Endothelial cell of umbilical vein (primary cell): Measurements from ENCODE around the gene CRYBG2. TPM values are rescaled to one million over a fixed set of nuclear protein-coding genes. Genes with fewer than 3 reads are reported as not detected.

Experiments used
- BruUV-seq: library from RNA; stranded (reverse); fragments of 400-500 nt; replicated peaks from 2 replicates; lab custom pipeline; 2021; lab: Mats Ljungman, UMichigan
- CTCF ChIA-PET: fragments of 300-600, 350-600 bp; sonication (Branson Sonifier 250); formaldehyde crosslinking; loops from one replicate; lab custom pipeline; 2021; ENCODE audit warnings: antibody characterized with exemption, inconsistent platforms; lab: Charles Lee
- POLR2A ChIA-PET: fragments of 300-600, 350-600 bp; sonication (Branson Sonifier 250); formaldehyde crosslinking; loops from one replicate; lab custom pipeline; 2021; ENCODE audit warnings: antibody characterized with exemption, inconsistent platforms; lab: Charles Lee
- DNase-seq: peaks from one replicate; pipeline ENCODE4 v3.0.0-alpha.2; 2011; ENCODE audit warnings: low read depth, low spot score
- FAIRE-seq: peaks from 2 replicates; lab custom pipeline; 2011; peaks lifted over from hg19 to GRCh38; lab: Jason Lieb, UNC
- H2AFZ ChIP-seq: 2 replicates; pipeline ENCODE4 v1.6.0; 2012; ENCODE audit warnings: low read depth, low read length, control low read depth, inconsistent platforms
- H3K27ac ChIP-seq: 2 replicates; pipeline ENCODE4 v1.5.1; 2011; ENCODE audit warnings: low read depth, mild to moderate bottlenecking, control low read depth, low read length, moderate library complexity; ENCODE audit not compliant: insufficient read depth
- H3K27me3 ChIP-seq, 2 experiments: 2 replicates each; pipeline versions ENCODE4 v1.6.0 to v1.6.1; 2011; ENCODE audit warnings: low read length in 2 of 2, mixed read lengths in 1 of 2; ENCODE audit not compliant: control insufficient read depth in 2 of 2, insufficient read depth in 2 of 2
- H3K36me3 ChIP-seq, 2 experiments: 2 replicates in 1 of 2; 3 replicates in 1 of 2; pipeline ENCODE4 v1.5.1; 2011; ENCODE audit warnings: low read length in 2 of 2, mild to moderate bottlenecking in 1 of 2, moderate library complexity in 1 of 2; ENCODE audit not compliant: control insufficient read depth in 2 of 2, insufficient read depth in 2 of 2; ENCODE audit errors: extremely low read depth in 1 of 2
- H3K4me1 ChIP-seq: 3 replicates; pipeline ENCODE4 v1.5.1; 2011; ENCODE audit warnings: mild to moderate bottlenecking, low read length; ENCODE audit not compliant: control insufficient read depth, insufficient read depth; ENCODE audit errors: extremely low read depth
- H3K4me2 ChIP-seq: 2 replicates; pipeline ENCODE4 v1.6.1; 2011; ENCODE audit warnings: low read length, control low read depth, mixed read lengths; ENCODE audit not compliant: insufficient read depth
- H3K4me3 ChIP-seq, 3 experiments: fragments of 200-600 bp in 1 of 3; sonication (generic), shearing (Covaris generic) in 1 of 3; replicated peaks in 1 of 3; 2 replicates each; pipeline ENCODE4 v1.5.1; 2011 to 2016; ENCODE audit warnings: control low read depth in 3 of 3, low read length in 3 of 3, mild to moderate bottlenecking in 2 of 3, inconsistent platforms in 1 of 3, low read depth in 1 of 3, moderate library complexity in 1 of 3; ENCODE audit not compliant: insufficient read depth in 1 of 3
- H3K79me2 ChIP-seq: 2 replicates; pipeline ENCODE4 v1.6.0; 2012; ENCODE audit warnings: low read length, inconsistent platforms; ENCODE audit not compliant: control insufficient read depth, insufficient read depth
- H3K9ac ChIP-seq: replicated peaks from 2 replicates; pipeline ENCODE3; 2011; ENCODE audit warnings: low read length, control low read depth; ENCODE audit not compliant: insufficient read depth; ENCODE audit errors: extremely low read depth
- H3K9me1 ChIP-seq: replicated peaks from 3 replicates; pipeline ENCODE4 v1.6.0; 2011; ENCODE audit warnings: mild to moderate bottlenecking, low read length; ENCODE audit not compliant: control insufficient read depth, insufficient read depth; ENCODE audit errors: extremely low read depth
- H3K9me3 ChIP-seq: replicated peaks from 2 replicates; pipeline ENCODE4 v1.5.1; 2012; ENCODE audit warnings: low read length, inconsistent platforms; ENCODE audit not compliant: control insufficient read depth, insufficient read depth
- H4K20me1 ChIP-seq: replicated peaks from 2 replicates; pipeline ENCODE3; 2011; ENCODE audit warnings: mild to moderate bottlenecking, low read length; ENCODE audit not compliant: control insufficient read depth, insufficient read depth; ENCODE audit errors: extremely low read depth
- EZH2 ChIP-seq: IDR thresholded peaks from 2 replicates; pipeline ENCODE4 v1.6.1; 2012; ENCODE audit warnings: borderline replicate concordance, low read depth, mild to moderate bottlenecking, moderate library complexity, low read length, inconsistent platforms; ENCODE audit not compliant: severe bottlenecking
- FOS ChIP-seq: IDR thresholded peaks from 2 replicates; pipeline ENCODE4 v1.6.1; 2011; ENCODE audit warnings: mild to moderate bottlenecking, low read length, moderate library complexity, borderline replicate concordance; ENCODE audit not compliant: insufficient read depth
- GATA2 ChIP-seq: IDR thresholded peaks from 2 replicates; pipeline ENCODE4 v1.7.0; 2011; ENCODE audit warnings: low read depth, mild to moderate bottlenecking, moderate library complexity, mixed read lengths, low read length; ENCODE audit not compliant: insufficient read length, insufficient read depth
- JUN ChIP-seq: IDR thresholded peaks from 2 replicates; pipeline ENCODE4 v1.6.1; 2011; ENCODE audit warnings: borderline replicate concordance, low read depth; ENCODE audit not compliant: insufficient read length, insufficient read depth
- MYC ChIP-seq: IDR thresholded peaks from one replicate; pipeline ENCODE4 v1.6.1; 2011; ENCODE audit warnings: mild to moderate bottlenecking, low read depth, low read length
- POLR2A ChIP-seq: IDR thresholded peaks from 2 replicates; pipeline ENCODE4 v1.6.1; 2012; ENCODE audit warnings: low read depth, mild to moderate bottlenecking, control low read depth, low read length
- POLR2AphosphoS5 ChIP-seq: IDR thresholded peaks from 2 replicates; pipeline ENCODE4 v1.6.1; 2012; ENCODE audit warnings: low read depth, mild to moderate bottlenecking, control low read depth, low read length, moderate library complexity; ENCODE audit not compliant: insufficient read depth
- dilution Hi-C: fragments of 300-500 bp; cut with MboI; formaldehyde crosslinking; loops from one replicate; pipeline ENCODE4 v1.15.0; 2019; ENCODE audit warnings: low sequenced_read_pairs; ENCODE audit not compliant: extremely low pct_ligation_motif_present
- intact Hi-C: fragments of 100-400 bp; cut with micrococcal nuclease; formaldehyde crosslinking; loops from one replicate; pipeline ENCODE4 v1.10.0; 2022
- polyA plus RNA-seq, 4 experiments: library from polyadenylated mRNA; depleted of rRNA in 3 of 4; stranded (reverse) in 3 of 4; unstranded in 1 of 4; fragments of >200 nt; gene quantifications; 2 replicates each; pipeline versions ENCODE4 v1.2.1 to v1.2.3, GENCODE V29; 2011 to 2012; ENCODE audit warnings: missing spikeins in 1 of 4
- total RNA-seq: library from RNA; stranded (reverse); gene quantifications from 2 replicates; pipeline ENCODE4 v1.2.3, GENCODE V29; 2021
- TF ChIP-seq, protein P1 (sequence below): IDR thresholded peaks from 2 replicates; pipeline ENCODE4 v1.6.1; 2011; ENCODE audit not compliant: insufficient read depth, insufficient read length
- TF ChIP-seq, protein P2 (sequence below), 2 donors: IDR thresholded peaks; 1 replicate in 1 of 2; 2 replicates in 1 of 2; pipeline ENCODE4 v1.5.1; 2011; ENCODE audit warnings: low read length in 2 of 2, mild to moderate bottlenecking in 2 of 2, moderate library complexity in 2 of 2, control low read depth in 1 of 2, inconsistent platforms in 1 of 2, low read depth in 1 of 2; ENCODE audit not compliant: insufficient read depth in 1 of 2; ENCODE audit errors: extremely low read depth in 1 of 2

CRYBG2 gene
- total and polyA plus RNA-seq, 2 donors (not counting 3 experiments of a cell fraction or from before 2014, with no cell fraction given), result not detected

DNA sequence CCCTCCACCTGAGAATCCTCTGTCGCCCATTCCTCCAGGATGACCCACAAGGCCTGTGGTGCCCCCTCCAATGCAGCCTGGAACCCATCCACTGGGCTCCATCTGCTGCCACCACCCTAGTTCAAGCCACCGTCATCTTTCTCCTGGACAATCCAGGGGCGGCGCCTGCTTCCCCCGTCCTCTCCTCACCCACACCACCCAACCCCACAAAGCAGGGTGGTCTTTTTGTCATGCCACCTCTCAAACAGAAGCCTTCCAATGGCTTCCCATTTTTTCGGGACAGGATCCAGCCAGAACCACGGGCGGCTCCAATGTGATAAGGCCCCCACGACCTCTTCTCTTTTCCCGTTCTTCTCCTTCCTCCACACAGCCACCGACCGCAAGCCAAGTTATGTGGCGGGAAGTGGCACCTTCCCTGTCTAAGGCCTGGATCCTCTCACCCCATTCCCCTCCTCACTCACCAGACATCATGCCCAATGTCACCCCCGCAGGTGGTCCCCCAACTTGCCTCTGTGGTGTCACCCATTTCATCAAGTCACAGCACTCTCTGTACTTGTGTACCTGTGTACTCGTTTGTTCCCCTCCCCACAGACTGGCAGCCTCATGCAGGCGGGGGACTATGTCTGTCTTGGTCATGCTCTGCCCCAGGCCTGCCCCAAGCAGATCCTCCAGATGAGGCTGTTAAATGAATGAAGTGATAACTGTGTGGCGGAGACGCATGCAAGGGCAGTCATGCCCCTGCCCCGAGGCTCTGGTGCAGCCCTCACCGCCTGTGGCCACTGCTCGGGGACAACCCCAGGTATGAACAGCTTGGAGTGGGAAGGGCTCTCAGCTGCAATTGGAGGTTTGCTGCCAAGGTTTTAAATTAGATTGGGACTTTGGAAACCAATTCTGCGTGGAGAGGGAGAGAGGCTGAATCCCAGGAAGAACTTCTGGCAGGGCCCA, 58.5 kb downstream of the CRYBG2 start:
- H2AFZ ChIP-seq, result no peak overlapping the region
- H3K4me3 ChIP-seq, result no peak overlapping the region
- CTCF ChIA-PET, result interaction anchor here (0.7 kb wide), 1 partner anchor 13 kb away, joined by 3 read pairs; no protein-coding TSS in a partner anchor

More for the DNA sequence above, 58.5 kb downstream of the CRYBG2 start:
- Histone ChIP-seq H4K20me1 (no peaks in the 10 kb centered on the region), H3K4me1 (peaks cover 4% of the 10 kb centered on the region), H3K36me3 (no peaks in the 10 kb centered on the region), H3K9me3 (no peaks in the 10 kb centered on the region), H3K9me1 (no peaks in the 10 kb centered on the region), H3K27ac (no peak overlapping the region), H3K4me2 (no peak overlapping the region), H3K9ac (no peak overlapping the region), H3K27me3 (no peaks in the 10 kb centered on the region), H3K79me2 (no peaks in the 10 kb centered on the region)
- DNase-seq, result no peak
- POLR2A ChIA-PET, result no interaction called here
- dilution Hi-C loops (no loop called here), intact Hi-C loops (no loop called here)
- TF ChIP-seq POLR2A (no peak), EZH2 (no peak), MYC (no peak), POLR2AphosphoS5 (no peak), JUN (no peak), FOS (no peak), GATA2 (no peak)
- TF ChIP-seq, protein P1, sequence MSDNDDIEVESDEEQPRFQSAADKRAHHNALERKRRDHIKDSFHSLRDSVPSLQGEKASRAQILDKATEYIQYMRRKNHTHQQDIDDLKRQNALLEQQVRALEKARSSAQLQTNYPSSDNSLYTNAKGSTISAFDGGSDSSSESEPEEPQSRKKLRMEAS, result no peak
- TF ChIP-seq, protein P2, sequence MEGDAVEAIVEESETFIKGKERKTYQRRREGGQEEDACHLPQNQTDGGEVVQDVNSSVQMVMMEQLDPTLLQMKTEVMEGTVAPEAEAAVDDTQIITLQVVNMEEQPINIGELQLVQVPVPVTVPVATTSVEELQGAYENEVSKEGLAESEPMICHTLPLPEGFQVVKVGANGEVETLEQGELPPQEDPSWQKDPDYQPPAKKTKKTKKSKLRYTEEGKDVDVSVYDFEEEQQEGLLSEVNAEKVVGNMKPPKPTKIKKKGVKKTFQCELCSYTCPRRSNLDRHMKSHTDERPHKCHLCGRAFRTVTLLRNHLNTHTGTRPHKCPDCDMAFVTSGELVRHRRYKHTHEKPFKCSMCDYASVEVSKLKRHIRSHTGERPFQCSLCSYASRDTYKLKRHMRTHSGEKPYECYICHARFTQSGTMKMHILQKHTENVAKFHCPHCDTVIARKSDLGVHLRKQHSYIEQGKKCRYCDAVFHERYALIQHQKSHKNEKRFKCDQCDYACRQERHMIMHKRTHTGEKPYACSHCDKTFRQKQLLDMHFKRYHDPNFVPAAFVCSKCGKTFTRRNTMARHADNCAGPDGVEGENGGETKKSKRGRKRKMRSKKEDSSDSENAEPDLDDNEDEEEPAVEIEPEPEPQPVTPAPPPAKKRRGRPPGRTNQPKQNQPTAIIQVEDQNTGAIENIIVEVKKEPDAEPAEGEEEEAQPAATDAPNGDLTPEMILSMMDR (IDR thresholded peaks at IDR 0.05; ENCODE audit: extremely low read depth in 1 of 2, insufficient read depth in 1 of 2, low read depth in 1 of 2, low read length in 2 of 2), result no peak
- BruUV-seq, result no TSS peak
- no peak for FAIRE-seq
